ENCODE measurements around the gene MICAL2.

- TF ChIP-seq CTCF (conservative IDR thresholded peaks at IDR 0.05; ENCODE audit: low read length): no peak
- no peak for TF ChIP-seq EZH2phosphoT487 (IDR thresholded peaks at IDR 0.05; ENCODE audit: borderline replicate concordance, low read depth, low read length)
These were observed 39.7 kb upstream of the MICAL2 start for GRCh38 chr11:12070446-12071267.

All from OCI-LY7 (cell line).